Measurements from ENCODE around the gene TMEM238L. TPM values are rescaled to one million over a fixed set of nuclear protein-coding genes. Genes with fewer than 3 reads are reported as not detected.

The TMEM238L gene
- total RNA-seq, 4 donors from 2014 or later = 16.3 to 45.3 (median 25.4) TPM

DNA sequence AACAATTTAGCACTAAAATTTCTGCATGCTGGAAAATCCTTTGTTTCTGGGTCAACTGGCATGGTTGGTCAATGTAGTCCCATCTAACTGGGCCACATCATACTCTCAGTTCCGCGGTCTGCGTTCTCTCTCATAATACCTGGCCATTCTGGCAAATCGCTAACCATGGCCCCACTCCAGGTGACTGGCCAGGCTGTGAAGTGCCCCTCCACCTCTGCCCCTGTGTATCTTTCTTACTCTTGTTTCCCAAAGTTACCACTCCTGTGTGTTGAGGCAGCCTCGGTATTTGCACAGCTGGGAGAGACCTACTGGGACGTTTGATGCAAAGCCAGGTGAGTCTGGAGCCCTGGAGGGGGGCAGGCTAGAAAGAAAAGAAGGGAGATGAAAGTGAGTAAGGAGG, 2.0 kb upstream of the TMEM238L start:
- Histone ChIP-seq H3K27me3 (no peaks in the 10 kb centered on the region), H3K36me3 (no peaks in the 10 kb centered on the region), H3K4me3 (no peak overlapping the region), H3K9me3 (no peaks in the 10 kb centered on the region), H3K4me1 (peaks cover 0 to 10% (median 0%) of the 10 kb centered on the region in 4 donors), H3K27ac (no peak overlapping the region)
- DNase-seq = peak in 1 of 3 donors; percentile 32
- TF ChIP-seq, protein P1, sequence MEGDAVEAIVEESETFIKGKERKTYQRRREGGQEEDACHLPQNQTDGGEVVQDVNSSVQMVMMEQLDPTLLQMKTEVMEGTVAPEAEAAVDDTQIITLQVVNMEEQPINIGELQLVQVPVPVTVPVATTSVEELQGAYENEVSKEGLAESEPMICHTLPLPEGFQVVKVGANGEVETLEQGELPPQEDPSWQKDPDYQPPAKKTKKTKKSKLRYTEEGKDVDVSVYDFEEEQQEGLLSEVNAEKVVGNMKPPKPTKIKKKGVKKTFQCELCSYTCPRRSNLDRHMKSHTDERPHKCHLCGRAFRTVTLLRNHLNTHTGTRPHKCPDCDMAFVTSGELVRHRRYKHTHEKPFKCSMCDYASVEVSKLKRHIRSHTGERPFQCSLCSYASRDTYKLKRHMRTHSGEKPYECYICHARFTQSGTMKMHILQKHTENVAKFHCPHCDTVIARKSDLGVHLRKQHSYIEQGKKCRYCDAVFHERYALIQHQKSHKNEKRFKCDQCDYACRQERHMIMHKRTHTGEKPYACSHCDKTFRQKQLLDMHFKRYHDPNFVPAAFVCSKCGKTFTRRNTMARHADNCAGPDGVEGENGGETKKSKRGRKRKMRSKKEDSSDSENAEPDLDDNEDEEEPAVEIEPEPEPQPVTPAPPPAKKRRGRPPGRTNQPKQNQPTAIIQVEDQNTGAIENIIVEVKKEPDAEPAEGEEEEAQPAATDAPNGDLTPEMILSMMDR (IDR thresholded peaks at IDR 0.05) = no peak
- TF ChIP-seq POLR2A (IDR thresholded peaks at IDR 0.05) = no peak

DNA sequence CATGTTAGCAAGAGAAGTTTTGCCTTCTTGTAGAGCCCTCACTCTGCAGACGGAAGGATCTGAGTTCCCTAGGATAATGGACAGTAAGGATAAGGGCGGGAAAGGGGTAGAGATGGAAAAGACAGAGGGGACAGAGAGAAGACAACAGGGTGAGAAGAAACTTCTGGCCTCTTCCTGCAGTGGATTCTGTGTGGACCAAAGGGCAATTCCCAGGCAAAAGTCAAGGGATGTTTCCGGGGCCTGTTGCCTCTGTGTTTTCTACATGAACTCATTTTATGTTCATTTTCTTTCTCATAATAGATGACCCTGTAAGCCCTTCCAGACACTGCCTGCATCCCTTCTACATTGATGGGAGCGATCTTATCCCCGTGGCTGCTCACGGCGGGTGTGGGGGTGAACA, 647 bp upstream of the TMEM238L start:
- Histone ChIP-seq H3K4me3 (peak overlapping the region in 2 of 4 donors; percentile 58 to 69), H3K27ac (peak overlapping the region in 3 of 4 donors; percentile 82 to 97 (median 94))

DNA sequence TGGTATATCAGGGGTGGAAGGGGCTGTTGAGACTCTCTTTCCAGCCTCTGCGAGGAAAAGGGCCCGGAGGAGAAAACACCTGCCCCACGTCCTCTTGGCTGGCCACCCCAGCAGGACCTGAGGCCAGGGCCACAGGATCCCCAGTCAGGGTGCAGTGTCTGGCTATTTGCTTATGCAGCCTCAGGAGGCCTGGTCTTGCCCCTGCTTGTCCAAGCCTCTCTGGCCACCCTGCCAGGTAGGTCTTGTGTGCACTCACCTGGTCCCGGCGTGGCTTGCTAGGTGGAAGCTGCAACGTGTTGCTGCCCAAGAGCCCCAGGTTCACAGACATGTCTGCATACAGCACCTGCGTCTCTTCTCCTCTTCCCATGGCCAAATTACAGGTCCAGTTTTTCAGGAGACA, 549 bp downstream of the TMEM238L start:
- Histone ChIP-seq H3K36me3 (no peaks in the 10 kb centered on the region), H3K4me1 (peaks cover 0 to 22% (median 8%) of the 10 kb centered on the region in 4 donors), H3K4me3 (peak overlapping the region in 3 of 4 donors; percentile 25 to 69 (median 58)), H3K27me3 (no peaks in the 10 kb centered on the region), H3K27ac (peak overlapping the region in 3 of 4 donors; percentile 82 to 97 (median 94)), H3K9me3 (no peaks in the 10 kb centered on the region)
- TF ChIP-seq, protein P1 (IDR thresholded peaks at IDR 0.05) = no peak
- no peak for TF ChIP-seq POLR2A (IDR thresholded peaks at IDR 0.05)
- DNase-seq = peak in 2 of 3 donors; percentile 51 to 63

More for the DNA sequence above, 647 bp upstream of the TMEM238L start:
- DNase-seq = peak in 1 of 3 donors; percentile 52
- H3K27me3 ChIP-seq = no peaks in the 10 kb centered on the region
- peaks cover 0 to 10% (median under 1%) of the 10 kb centered on the region in 4 donors for H3K4me1 ChIP-seq
- TF ChIP-seq, protein P1 (IDR thresholded peaks at IDR 0.05) = no peak
- no peak for TF ChIP-seq POLR2A (IDR thresholded peaks at IDR 0.05)
- no peaks in the 10 kb centered on the region for H3K9me3 ChIP-seq
- H3K36me3 ChIP-seq = no peaks in the 10 kb centered on the region

DNA sequence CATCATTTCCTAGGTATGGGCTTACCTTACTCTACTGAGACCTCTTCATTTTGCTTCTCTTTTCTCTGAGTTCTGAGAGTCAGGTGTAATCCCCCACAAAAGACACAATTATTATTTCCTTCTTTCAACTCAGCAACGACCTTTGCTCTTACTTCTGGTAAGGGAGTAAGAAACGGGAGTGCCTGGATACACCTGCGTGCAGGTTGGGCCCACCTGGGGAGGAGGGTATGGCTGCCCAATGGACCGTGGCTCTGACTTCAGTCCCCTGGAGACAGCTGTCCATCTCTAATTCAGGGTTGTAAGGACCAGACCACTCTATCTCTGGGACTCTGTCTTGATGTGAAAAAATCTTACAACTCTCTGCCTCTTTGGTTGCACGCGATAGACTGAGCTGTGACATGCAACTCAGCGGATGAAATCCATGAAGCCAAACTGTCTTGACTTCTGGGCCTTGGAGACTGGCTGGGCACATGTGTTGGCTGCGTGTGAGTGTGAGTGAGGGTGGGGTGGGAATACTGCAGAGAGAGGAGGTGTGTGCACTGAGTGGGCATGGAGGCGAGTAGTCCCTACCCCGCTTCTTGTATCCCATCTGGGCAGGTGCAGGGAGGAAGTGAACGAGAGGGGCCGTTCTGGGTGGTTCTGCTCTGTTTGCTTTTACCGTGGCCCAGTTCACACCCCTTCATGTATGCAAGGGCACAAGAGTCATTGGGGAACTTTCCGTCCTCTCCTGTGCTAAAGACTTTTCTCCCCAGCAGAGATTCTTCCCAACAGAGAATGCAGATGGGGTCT, 1.2 kb downstream of the TMEM238L start:
- peak; percentile 27 to 46 for TF ChIP-seq POLR2A (IDR thresholded peaks at IDR 0.05)
- TF ChIP-seq, protein P1 (IDR thresholded peaks at IDR 0.05) = no peak
- H3K9me3 ChIP-seq = no peaks in the 10 kb centered on the region
- peaks cover 0 to 27% (median 8%) of the 10 kb centered on the region in 4 donors for H3K4me1 ChIP-seq
- H3K27me3 ChIP-seq = no peaks in the 10 kb centered on the region
- peak overlapping the region in 3 of 4 donors; percentile 82 to 97 (median 94) for H3K27ac ChIP-seq
- H3K4me3 ChIP-seq = peak overlapping the region in 3 of 4 donors; percentile 25 to 69 (median 58)
- no peaks in the 10 kb centered on the region for H3K36me3 ChIP-seq
- DNase-seq = peak in 2 of 3 donors; percentile 63 to 69

DNA sequence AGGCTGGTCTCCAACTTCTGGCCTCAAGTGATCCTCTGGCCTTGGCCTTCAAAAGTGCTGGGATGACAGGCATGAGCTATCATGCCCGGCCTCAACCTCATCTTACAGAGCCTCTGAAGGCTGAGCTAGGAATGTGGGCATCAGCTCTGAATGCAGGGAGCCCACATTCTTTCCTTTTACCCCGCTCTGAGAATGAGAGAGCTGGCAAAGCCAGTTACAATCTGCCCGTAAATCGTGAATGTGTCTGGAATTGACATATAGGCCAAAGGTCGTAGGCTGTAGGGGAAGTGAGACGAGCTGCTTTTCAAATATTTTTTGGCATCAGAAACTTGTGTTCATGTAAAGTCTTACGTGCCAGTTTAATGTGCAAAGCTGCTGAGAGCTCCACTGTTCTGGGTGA, 4.5 kb downstream of the TMEM238L start:
- peak overlapping the region in 1 of 4 donors; percentile 23 for H3K4me3 ChIP-seq
- H3K4me1 ChIP-seq = peaks cover 0 to 17% (median 8%) of the 10 kb centered on the region in 4 donors

More for the DNA sequence above, 4.5 kb downstream of the TMEM238L start:
- peak overlapping the region in 3 of 4 donors; percentile 82 to 97 (median 94) for H3K27ac ChIP-seq
- peak in 1 of 3 donors; percentile 49 for DNase-seq
- peaks cover 0 to 13% (median 3%) of the 10 kb centered on the region in 3 donors for H3K36me3 ChIP-seq
- H3K9me3 ChIP-seq = no peaks in the 10 kb centered on the region
- TF ChIP-seq, protein P1 (IDR thresholded peaks at IDR 0.05) = no peak
- TF ChIP-seq POLR2A (IDR thresholded peaks at IDR 0.05) = no peak
- H3K27me3 ChIP-seq = no peaks in the 10 kb centered on the region
